ENCODE results near the gene PRSS12. TPM values are rescaled to one million over a fixed set of nuclear protein-coding genes. Genes with fewer than 3 reads are reported as not detected.

Gene PRSS12
- total RNA-seq, 1 experiment from 2014 or later: 13.8 TPM

DNA sequence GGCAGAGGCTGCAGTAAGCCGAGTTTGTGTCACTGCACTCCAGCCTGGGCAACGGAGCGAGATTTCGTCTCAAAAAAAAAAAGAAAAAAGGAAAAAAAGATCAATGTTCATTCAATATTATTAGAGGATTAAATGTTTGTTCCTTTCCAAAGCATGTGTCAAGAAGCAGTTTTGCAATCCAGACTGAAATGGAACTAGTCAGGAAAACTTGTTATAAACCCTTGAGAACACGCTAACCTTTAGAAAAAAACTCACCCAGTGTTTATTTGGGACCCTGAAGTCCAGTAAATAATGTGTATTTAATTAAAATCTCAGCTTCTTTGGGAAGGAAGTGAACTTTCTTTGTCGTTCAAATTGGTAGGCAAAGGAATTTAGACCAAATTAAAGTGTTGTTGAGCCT, 16.4 kb upstream of the PRSS12 start:
- BruUV-seq (replicated peaks): no TSS peak
- H3K9me2 ChIP-seq (ENCODE audit: insufficient read depth): no peaks in the 10 kb centered on the region
- RAD21 ChIA-PET (ENCODE audit: low non-redundant PET in 1 of 2, low total read pairs in 2 of 2, uncharacterized antibody in 2 of 2, unreplicated experiment in 2 of 2): no interaction called here
- H4K20me1 ChIP-seq (ENCODE audit: insufficient read depth): no peaks in the 10 kb centered on the region
- H3K27me3 ChIP-seq (ENCODE audit: insufficient read depth, low read length): no peaks in the 10 kb centered on the region
- POLR2A ChIA-PET: no interaction called here
- intact Hi-C loops (cut with micrococcal nuclease): no loop called here
- CTCF ChIA-PET: no interaction called here
- no peaks in the 10 kb centered on the region for H3K4me1 ChIP-seq (ENCODE audit: control insufficient read depth in 1 of 2, insufficient read depth in 2 of 2, low read length in 2 of 2)
- no peaks in the 10 kb centered on the region for H3K36me3 ChIP-seq (ENCODE audit: control insufficient read depth in 1 of 2, insufficient read depth in 2 of 2, low read length in 2 of 2)
- H3K4me3 ChIP-seq (replicated peaks in 1 of 2; ENCODE audit: low read depth in 1 of 2, low read length in 2 of 2): no peak overlapping the region
- no peaks in the 10 kb centered on the region for H3K79me2 ChIP-seq (ENCODE audit: insufficient read depth, low read length)
- no peaks in the 10 kb centered on the region for H3K9me3 ChIP-seq (ENCODE audit: control insufficient read depth in 1 of 2, insufficient read depth in 1 of 2, low read depth in 1 of 2, low read length in 2 of 2)
- H3K4me2 ChIP-seq (ENCODE audit: low read length): no peak overlapping the region
- no peak overlapping the region for H3K27ac ChIP-seq (ENCODE audit: low read depth, low read length)
- DNase-seq (ENCODE audit: low read depth, low spot score): no peak
- no peak overlapping the region for H2AFZ ChIP-seq (ENCODE audit: low read depth, low read length, poor library complexity, severe bottlenecking)
- no peak for ATAC-seq
- no peak overlapping the region for H3K9ac ChIP-seq (ENCODE audit: low read length)
- TF ChIP-seq YY1 (IDR thresholded peaks at IDR 0.05; ENCODE audit: extremely low read depth, insufficient replicate concordance, low read depth, low read length) (no peak), EZH2phosphoT487 (IDR thresholded peaks at IDR 0.05; ENCODE audit: borderline replicate concordance) (no peak), EZH2 (IDR thresholded peaks at IDR 0.05) (no peak), ZNF274 (IDR thresholded peaks at IDR 0.05; ENCODE audit: low read depth, low read length) (no peak), SP1 (IDR thresholded peaks at IDR 0.05; ENCODE audit: low read depth) (no peak), ELF1 (IDR thresholded peaks at IDR 0.05; ENCODE audit: borderline replicate concordance, low read depth) (no peak), RAD21 (IDR thresholded peaks at IDR 0.05; ENCODE audit: low read depth) (no peak), POLR2AphosphoS5 (IDR thresholded peaks at IDR 0.05; ENCODE audit: low read depth, low read length) (no peak)
- TF ChIP-seq, protein P1, sequence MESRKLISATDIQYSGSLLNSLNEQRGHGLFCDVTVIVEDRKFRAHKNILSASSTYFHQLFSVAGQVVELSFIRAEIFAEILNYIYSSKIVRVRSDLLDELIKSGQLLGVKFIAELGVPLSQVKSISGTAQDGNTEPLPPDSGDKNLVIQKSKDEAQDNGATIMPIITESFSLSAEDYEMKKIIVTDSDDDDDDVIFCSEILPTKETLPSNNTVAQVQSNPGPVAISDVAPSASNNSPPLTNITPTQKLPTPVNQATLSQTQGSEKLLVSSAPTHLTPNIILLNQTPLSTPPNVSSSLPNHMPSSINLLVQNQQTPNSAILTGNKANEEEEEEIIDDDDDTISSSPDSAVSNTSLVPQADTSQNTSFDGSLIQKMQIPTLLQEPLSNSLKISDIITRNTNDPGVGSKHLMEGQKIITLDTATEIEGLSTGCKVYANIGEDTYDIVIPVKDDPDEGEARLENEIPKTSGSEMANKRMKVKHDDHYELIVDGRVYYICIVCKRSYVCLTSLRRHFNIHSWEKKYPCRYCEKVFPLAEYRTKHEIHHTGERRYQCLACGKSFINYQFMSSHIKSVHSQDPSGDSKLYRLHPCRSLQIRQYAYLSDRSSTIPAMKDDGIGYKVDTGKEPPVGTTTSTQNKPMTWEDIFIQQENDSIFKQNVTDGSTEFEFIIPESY (IDR thresholded peaks at IDR 0.05; ENCODE audit: extremely low read depth, insufficient replicate concordance, low read length): no peak
- TF ChIP-seq, protein P2, sequence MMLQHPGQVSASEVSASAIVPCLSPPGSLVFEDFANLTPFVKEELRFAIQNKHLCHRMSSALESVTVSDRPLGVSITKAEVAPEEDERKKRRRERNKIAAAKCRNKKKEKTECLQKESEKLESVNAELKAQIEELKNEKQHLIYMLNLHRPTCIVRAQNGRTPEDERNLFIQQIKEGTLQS (IDR thresholded peaks at IDR 0.05): no peak
- TF ChIP-seq, protein P3, sequence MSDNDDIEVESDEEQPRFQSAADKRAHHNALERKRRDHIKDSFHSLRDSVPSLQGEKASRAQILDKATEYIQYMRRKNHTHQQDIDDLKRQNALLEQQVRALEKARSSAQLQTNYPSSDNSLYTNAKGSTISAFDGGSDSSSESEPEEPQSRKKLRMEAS (IDR thresholded peaks at IDR 0.05): no peak
